Liver (tissue), 9 donors: Measurements from ENCODE around the gene SHC4. TPM values are rescaled to one million over a fixed set of nuclear protein-coding genes. Genes with fewer than 3 reads are reported as not detected.

Experiments used
- DNase-seq: peaks from one replicate; pipeline ENCODE4 v3.0.0-alpha.2; 2017; ENCODE audit warnings: low spot score
- H3K27ac ChIP-seq, 2 donors: one replicate each; pipeline ENCODE4 v1.7.0; 2013; ENCODE audit warnings: inconsistent platforms in 2 of 2, low read length in 2 of 2, control low read depth in 1 of 2, low read depth in 1 of 2, mild to moderate bottlenecking in 1 of 2
- H3K27me3 ChIP-seq, 4 donors: one replicate each; pipeline versions ENCODE4 v1.6.1 to v1.7.0; 2013; ENCODE audit warnings: low read length in 3 of 4, inconsistent platforms in 1 of 4, mild to moderate bottlenecking in 1 of 4, moderate library complexity in 1 of 4; ENCODE audit not compliant: control insufficient read depth in 4 of 4, insufficient read depth in 4 of 4
- H3K36me3 ChIP-seq, 4 donors: one replicate each; pipeline versions ENCODE4 v1.6.1 to v1.7.0; 2013; ENCODE audit warnings: low read length in 3 of 4, mild to moderate bottlenecking in 3 of 4, low read depth in 1 of 4, moderate library complexity in 1 of 4; ENCODE audit not compliant: control insufficient read depth in 4 of 4, insufficient read depth in 3 of 4
- H3K4me1 ChIP-seq, 4 donors: one replicate each; pipeline versions ENCODE4 v1.6.1 to v1.7.0; 2013; ENCODE audit warnings: low read length in 3 of 4, mild to moderate bottlenecking in 3 of 4, moderate library complexity in 1 of 4; ENCODE audit not compliant: control insufficient read depth in 4 of 4, insufficient read depth in 4 of 4
- H3K4me3 ChIP-seq, 3 donors: one replicate each; pipeline versions ENCODE4 v1.6.1 to v1.7.0; 2013; ENCODE audit warnings: low read length in 3 of 3, control low read depth in 1 of 3, low read depth in 1 of 3, mild to moderate bottlenecking in 1 of 3
- H3K9ac ChIP-seq, 2 donors: one replicate each; pipeline ENCODE4 v1.7.0; 2013; ENCODE audit warnings: low read length in 2 of 2, mild to moderate bottlenecking in 2 of 2, moderate library complexity in 2 of 2, control low read depth in 1 of 2, low read depth in 1 of 2
- H3K9me3 ChIP-seq, 4 donors: one replicate each; pipeline versions ENCODE4 v1.6.1 to v1.7.0; 2013; ENCODE audit warnings: low read length in 3 of 4; ENCODE audit not compliant: control insufficient read depth in 4 of 4
- CTCF ChIP-seq: fragments of 150-350 bp; IDR thresholded peaks from 2 replicates; pipeline ENCODE4 v1.5.1; 2017; ENCODE audit warnings: improper control_type of control experiment, low read depth, low read length; ENCODE audit not compliant: missing input control
- GABPA ChIP-seq, 2 donors: IDR thresholded peaks in 1 of 2; conservative IDR thresholded peaks in 1 of 2; 2 replicates each; pipeline ENCODE4 v1.6.1; 2016; ENCODE audit warnings: antibody characterized with exemption in 2 of 2, mild to moderate bottlenecking in 1 of 2, moderate library complexity in 1 of 2
- HNF4A ChIP-seq, 2 donors: conservative IDR thresholded peaks; 2 replicates each; pipeline ENCODE4 v1.6.1; 2016; ENCODE audit warnings: antibody characterized with exemption in 2 of 2, mild to moderate bottlenecking in 2 of 2
- HNF4G ChIP-seq: IDR thresholded peaks from 2 replicates; pipeline ENCODE4 v1.6.1; 2016; ENCODE audit warnings: antibody characterized with exemption
- JUND ChIP-seq, 2 donors: IDR thresholded peaks; 2 replicates each; pipeline ENCODE4 v1.6.1; 2016; ENCODE audit warnings: antibody characterized with exemption in 2 of 2
- MAX ChIP-seq: IDR thresholded peaks from 2 replicates; pipeline ENCODE4 v1.6.1; 2016; ENCODE audit warnings: antibody characterized with exemption
- RAD21 ChIP-seq, 2 donors: IDR thresholded peaks; 2 replicates each; pipeline ENCODE4 v1.6.1; 2016; ENCODE audit warnings: antibody characterized with exemption in 2 of 2, mild to moderate bottlenecking in 2 of 2
- REST ChIP-seq: IDR thresholded peaks from 2 replicates; pipeline ENCODE4 v1.6.1; 2016; ENCODE audit warnings: antibody characterized with exemption, mild to moderate bottlenecking
- SP1 ChIP-seq: IDR thresholded peaks from 2 replicates; pipeline ENCODE4 v1.6.1; 2018; ENCODE audit warnings: antibody characterized with exemption, mild to moderate bottlenecking
- TAF1 ChIP-seq: conservative IDR thresholded peaks from 2 replicates; pipeline ENCODE4 v1.6.1; 2016; ENCODE audit warnings: antibody characterized with exemption, mild to moderate bottlenecking
- YY1 ChIP-seq: IDR thresholded peaks from 2 replicates; pipeline ENCODE4 v1.6.1; 2016; ENCODE audit warnings: antibody characterized with exemption, mild to moderate bottlenecking
- WGBS: extraction: QIAGEN DNeasy Blood & Tissue Kit; methylation state at CpG from one replicate; pipeline ENCODE4 v1.1.7; 2013; 5-methylcytosine and 5-hydroxymethylcytosine counted together
- polyA plus RNA-seq, 2 donors: library from polyadenylated mRNA; stranded (reverse) in 1 of 2; unstranded in 1 of 2; fragments of 200-250 nt in 1 of 2; fragments of >200 nt in 1 of 2; fragmentation: Nextera tagmentation in 1 of 2; extraction: Ambion mirVana in 1 of 2; gene quantifications; one replicate each; pipeline versions ENCODE4 v1.2.1 to v1.2.3, GENCODE V29; 2013 to 2015
- total RNA-seq, 2 donors: library from RNA; depleted of rRNA; stranded (reverse); fragments of >200 nt; gene quantifications; one replicate each; pipeline ENCODE4 v1.2.3, GENCODE V29; 2014
- TF ChIP-seq, protein P1 (sequence below): IDR thresholded peaks from 2 replicates; pipeline ENCODE4 v1.6.1; 2016; ENCODE audit warnings: antibody characterized with exemption
- donor health status: healthy.
- donor health status: healthy.
- donor health status: healthy.
- donor health status: healthy.
- donor health status: healthy.

SHC4 gene
- total and polyA plus RNA-seq, 4 donors: under 0.01 to 0.19 (median 0.05) TPM

GRCh38 chr15:48922046-48922445, 41.7 kb downstream of the SHC4 start:
- no peak for TF ChIP-seq TAF1
- TF ChIP-seq HNF4G: no peak
- no peak for DNase-seq
- WGBS: 90% methylated on average over 2 of the region's 2 CpGs
- Histone ChIP-seq H3K27ac (no peak overlapping the region), H3K9me3 (no peaks in the 10 kb centered on the region), H3K27me3 (peaks cover 0 to 2% (median 0%) of the 10 kb centered on the region in 4 donors), H3K4me1 (no peaks in the 10 kb centered on the region), H3K4me3 (no peak overlapping the region), H3K9ac (no peak overlapping the region), H3K36me3 (no peaks in the 10 kb centered on the region)

GRCh38 chr15:48916721-48917120, 47.0 kb downstream of the SHC4 start:
- H3K36me3 ChIP-seq: no peaks in the 10 kb centered on the region
- peaks cover 0 to 2% (median 0%) of the 10 kb centered on the region in 4 donors for H3K27me3 ChIP-seq
- H3K4me3 ChIP-seq: no peak overlapping the region
- no peaks in the 10 kb centered on the region for H3K9me3 ChIP-seq
- H3K4me1 ChIP-seq: no peaks in the 10 kb centered on the region
- TF ChIP-seq JUND (IDR thresholded peaks at IDR 0.05): no peak
- TF ChIP-seq TAF1: no peak
- TF ChIP-seq GABPA (IDR thresholded peaks at IDR 0.05 in 1 of 2, conservative IDR thresholded peaks at IDR 0.05 in 1 of 2): no peak
- TF ChIP-seq CTCF: no peak
- no peak for TF ChIP-seq RAD21 (IDR thresholded peaks at IDR 0.05)
- no peak for TF ChIP-seq SP1
- no peak for TF ChIP-seq MAX
- TF ChIP-seq HNF4G: no peak
- WGBS: 77% methylated on average over 3 of the region's 3 CpGs
- H3K9ac ChIP-seq: no peak overlapping the region
- no peak overlapping the region for H3K27ac ChIP-seq
- DNase-seq: no peak

- WGBS: 68% methylated on average over 3 of the region's 3 CpGs
- no peak for DNase-seq
- Histone ChIP-seq H3K9me3 (no peaks in the 10 kb centered on the region), H3K4me1 (no peaks in the 10 kb centered on the region), H3K27me3 (peaks cover 0 to 2% (median 0%) of the 10 kb centered on the region in 4 donors), H3K9ac (no peak overlapping the region), H3K27ac (no peak overlapping the region), H3K36me3 (no peaks in the 10 kb centered on the region), H3K4me3 (no peak overlapping the region)
- TF ChIP-seq MAX: no peak
- TF ChIP-seq REST: no peak
- no peak for TF ChIP-seq GABPA (IDR thresholded peaks at IDR 0.05 in 1 of 2, conservative IDR thresholded peaks at IDR 0.05 in 1 of 2)
- no peak for TF ChIP-seq YY1
- TF ChIP-seq, protein P1, sequence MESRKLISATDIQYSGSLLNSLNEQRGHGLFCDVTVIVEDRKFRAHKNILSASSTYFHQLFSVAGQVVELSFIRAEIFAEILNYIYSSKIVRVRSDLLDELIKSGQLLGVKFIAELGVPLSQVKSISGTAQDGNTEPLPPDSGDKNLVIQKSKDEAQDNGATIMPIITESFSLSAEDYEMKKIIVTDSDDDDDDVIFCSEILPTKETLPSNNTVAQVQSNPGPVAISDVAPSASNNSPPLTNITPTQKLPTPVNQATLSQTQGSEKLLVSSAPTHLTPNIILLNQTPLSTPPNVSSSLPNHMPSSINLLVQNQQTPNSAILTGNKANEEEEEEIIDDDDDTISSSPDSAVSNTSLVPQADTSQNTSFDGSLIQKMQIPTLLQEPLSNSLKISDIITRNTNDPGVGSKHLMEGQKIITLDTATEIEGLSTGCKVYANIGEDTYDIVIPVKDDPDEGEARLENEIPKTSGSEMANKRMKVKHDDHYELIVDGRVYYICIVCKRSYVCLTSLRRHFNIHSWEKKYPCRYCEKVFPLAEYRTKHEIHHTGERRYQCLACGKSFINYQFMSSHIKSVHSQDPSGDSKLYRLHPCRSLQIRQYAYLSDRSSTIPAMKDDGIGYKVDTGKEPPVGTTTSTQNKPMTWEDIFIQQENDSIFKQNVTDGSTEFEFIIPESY: no peak
- no peak for TF ChIP-seq HNF4A (conservative IDR thresholded peaks at IDR 0.05)
Measured at GRCh38 chr15:48915861-48916260, 47.9 kb downstream of the SHC4 start.
